IMR-90 (cell line): ENCODE results near the gene DENND5A. TPM values are rescaled to one million over a fixed set of nuclear protein-coding genes. Genes with fewer than 3 reads are reported as not detected.

Experiments used
- ATAC-seq: fragments of 200-7000 bp; cut with Tn5 transposase; 2 replicates; pipeline ENCODE4 v1.9.1; 2020; ENCODE audit warnings: low read depth, mild to moderate bottlenecking, moderate library complexity
- BruUV-seq: library from RNA; stranded (reverse); fragments of 400-500 nt; replicated peaks from 2 replicates; lab custom pipeline; 2021; lab: Mats Ljungman, UMichigan
- CTCF ChIA-PET: fragments of 300-600 bp; formaldehyde crosslinking; extraction: SDS; loops from one replicate; lab custom pipeline; 2021; ENCODE audit warnings: antibody characterized with exemption; lab: Yijun Ruan, JAX
- POLR2A ChIA-PET: fragments of 300-600 bp; sonication (Branson Sonifier 250); formaldehyde crosslinking; loops from one replicate; lab custom pipeline; 2022; ENCODE audit warnings: antibody characterized with exemption; ENCODE audit not compliant: unreplicated experiment; lab: Charles Lee
- DNase-seq: peaks from one replicate; pipeline ENCODE4 v3.0.0; 2013
- H2AFZ ChIP-seq: replicated peaks from 2 replicates; pipeline ENCODE3; 2013; ENCODE audit warnings: low read length, mild to moderate bottlenecking; ENCODE audit not compliant: poor library complexity
- H2AK5ac ChIP-seq: 2 replicates; pipeline ENCODE4 v1.6.1; 2013; ENCODE audit warnings: low read depth, low read length, inconsistent platforms
- H2AK9ac ChIP-seq: replicated peaks from 2 replicates; pipeline ENCODE3; 2013; ENCODE audit warnings: mild to moderate bottlenecking, low read depth, low read length, moderate library complexity; ENCODE audit not compliant: poor library complexity
- H2BK120ac ChIP-seq: 2 replicates; pipeline ENCODE4 v1.6.1; 2013; ENCODE audit warnings: low read depth, low read length, inconsistent platforms
- H2BK15ac ChIP-seq: 3 replicates; pipeline ENCODE4 v1.6.1; 2013; ENCODE audit warnings: low read depth, low read length, inconsistent platforms
- H2BK20ac ChIP-seq: 2 replicates; pipeline ENCODE4 v1.6.1; 2013; ENCODE audit warnings: low read depth, mild to moderate bottlenecking, inconsistent platforms, low read length, moderate library complexity
- H2BK5ac ChIP-seq: 2 replicates; pipeline ENCODE4 v1.6.1; 2013; ENCODE audit warnings: mild to moderate bottlenecking, low read depth, low read length, inconsistent platforms; ENCODE audit not compliant: poor library complexity, severe bottlenecking
- H3K14ac ChIP-seq: replicated peaks from 2 replicates; pipeline ENCODE4 v1.6.1; 2013; ENCODE audit warnings: low read depth, low read length, inconsistent platforms
- H3K18ac ChIP-seq: 2 replicates; pipeline ENCODE4 v1.6.1; 2013; ENCODE audit warnings: low read depth, low read length, control low read depth
- H3K23ac ChIP-seq: 2 replicates; pipeline ENCODE4 v1.6.1; 2013; ENCODE audit warnings: low read depth, low read length, inconsistent platforms
- H3K27ac ChIP-seq: 2 replicates; pipeline ENCODE4 v1.5.1; 2013; ENCODE audit warnings: mild to moderate bottlenecking, control low read depth, low read length; ENCODE audit not compliant: insufficient read depth
- H3K27me3 ChIP-seq: 2 replicates; pipeline ENCODE4 v1.6.1; 2013; ENCODE audit warnings: low read length; ENCODE audit not compliant: control insufficient read depth, insufficient read depth
- H3K36me3 ChIP-seq: 2 replicates; pipeline ENCODE4 v1.6.1; 2013; ENCODE audit warnings: low read length, mixed read lengths; ENCODE audit not compliant: control insufficient read depth, insufficient read depth
- H3K4ac ChIP-seq: 2 replicates; pipeline ENCODE4 v1.6.1; 2013; ENCODE audit warnings: low read depth, low read length, inconsistent platforms
- H3K4me1 ChIP-seq: 2 replicates; pipeline ENCODE4 v1.6.1; 2013; ENCODE audit warnings: low read length, mixed read lengths; ENCODE audit not compliant: control insufficient read depth, insufficient read depth
- H3K4me2 ChIP-seq: 2 replicates; pipeline ENCODE4 v1.6.1; 2013; ENCODE audit warnings: low read depth, mild to moderate bottlenecking, control low read depth, low read length, moderate library complexity
- H3K4me3 ChIP-seq: 2 replicates; pipeline ENCODE4 v1.5.1; 2013; ENCODE audit warnings: low read depth, mild to moderate bottlenecking, control low read depth, low read length, moderate library complexity; ENCODE audit not compliant: insufficient read depth
- H3K56ac ChIP-seq: 2 replicates; pipeline ENCODE4 v1.6.1; 2013; ENCODE audit warnings: low read length, inconsistent platforms; ENCODE audit not compliant: insufficient read depth; ENCODE audit errors: extremely low read depth
- H3K79me1 ChIP-seq, 2 experiments: 2 replicates each; pipeline ENCODE4 v1.6.1; 2013; ENCODE audit warnings: low read length in 2 of 2, inconsistent platforms in 1 of 2, low read depth in 1 of 2
- H3K9ac ChIP-seq: 2 replicates; pipeline ENCODE4 v1.6.1; 2013; ENCODE audit warnings: low read depth, low read length, control low read depth
- H3K9me1 ChIP-seq: 2 replicates; pipeline ENCODE4 v1.6.1; 2013; ENCODE audit warnings: low read length, inconsistent platforms; ENCODE audit not compliant: insufficient read depth
- H3K9me3 ChIP-seq: 2 replicates; pipeline ENCODE4 v1.6.1; 2013; ENCODE audit warnings: low read length; ENCODE audit not compliant: control insufficient read depth, insufficient read depth
- H4K20me1 ChIP-seq: 2 replicates; pipeline ENCODE4 v1.6.1; 2013; ENCODE audit warnings: low read length, inconsistent platforms; ENCODE audit not compliant: insufficient read depth
- H4K5ac ChIP-seq: 2 replicates; pipeline ENCODE4 v1.6.1; 2013; ENCODE audit warnings: mild to moderate bottlenecking, low read depth, low read length, control low read depth
- H4K8ac ChIP-seq, 2 experiments: 2 replicates each; pipeline ENCODE4 v1.6.1; 2013; ENCODE audit warnings: low read depth in 2 of 2, low read length in 2 of 2, control low read depth in 1 of 2, inconsistent platforms in 1 of 2
- H4K91ac ChIP-seq: 2 replicates; pipeline ENCODE4 v1.6.1; 2013; ENCODE audit warnings: low read depth, low read length, inconsistent platforms; ENCODE audit not compliant: insufficient read depth
- BHLHE40 ChIP-seq: fragments of 150-350 bp; IDR thresholded peaks from 2 replicates; pipeline ENCODE4 v1.6.1; 2016; ENCODE audit warnings: mild to moderate bottlenecking, low read depth, low read length
- CHD1 ChIP-seq: IDR thresholded peaks from 2 replicates; pipeline ENCODE4 v1.6.1; 2012; ENCODE audit warnings: low read depth, low read length, improper control_type of control experiment
- CTCF ChIP-seq: conservative IDR thresholded peaks from 2 replicates; pipeline ENCODE4 v1.5.1; 2012; ENCODE audit warnings: mild to moderate bottlenecking, low read depth, low read length, improper control_type of control experiment
- ELK1 ChIP-seq: fragments of 150-350 bp; IDR thresholded peaks from 2 replicates; pipeline ENCODE4 v1.6.1; 2016; ENCODE audit warnings: low read depth, mild to moderate bottlenecking, low read length, moderate library complexity, borderline replicate concordance
- FOS ChIP-seq: fragments of 150-350 bp; IDR thresholded peaks from 2 replicates; pipeline ENCODE4 v1.6.1; 2016; ENCODE audit warnings: low read depth, low read length
- MAFK ChIP-seq: IDR thresholded peaks from 2 replicates; pipeline ENCODE4 v1.6.1; 2012; ENCODE audit warnings: low read depth, low read length, improper control_type of control experiment
- MAZ ChIP-seq: IDR thresholded peaks from 2 replicates; pipeline ENCODE4 v1.6.1; 2012; ENCODE audit warnings: low read depth, mild to moderate bottlenecking, low read length, improper control_type of control experiment, moderate library complexity, borderline replicate concordance
- MXI1 ChIP-seq: IDR thresholded peaks from 2 replicates; pipeline ENCODE4 v1.6.1; 2012; ENCODE audit warnings: low read depth, mild to moderate bottlenecking, low read length, moderate library complexity, borderline replicate concordance
- NFE2L2 ChIP-seq: fragments of 150-350 bp; IDR thresholded peaks from 2 replicates; pipeline ENCODE4 v1.6.1; 2016; ENCODE audit warnings: low read depth, mild to moderate bottlenecking, low read length
- POLR2A ChIP-seq: IDR thresholded peaks from 2 replicates; pipeline ENCODE4 v1.6.1; 2012; ENCODE audit warnings: mild to moderate bottlenecking, low read depth, low read length
- RAD21 ChIP-seq: IDR thresholded peaks from 2 replicates; pipeline ENCODE4 v1.6.1; 2012; ENCODE audit warnings: low read length, improper control_type of control experiment
- RCOR1 ChIP-seq: IDR thresholded peaks from 2 replicates; pipeline ENCODE4 v1.6.1; 2012; ENCODE audit warnings: mild to moderate bottlenecking, low read length, improper control_type of control experiment; ENCODE audit not compliant: insufficient replicate concordance
- RFX5 ChIP-seq: IDR thresholded peaks from 2 replicates; pipeline ENCODE4 v1.8.0; 2012; ENCODE audit warnings: low read depth, mild to moderate bottlenecking, low read length, moderate library complexity
- SMC3 ChIP-seq: fragments of 150-350 bp; IDR thresholded peaks from 2 replicates; pipeline ENCODE4 v1.6.1; 2016; ENCODE audit warnings: low read depth, mild to moderate bottlenecking, antibody characterized with exemption, low read length, moderate library complexity
- USF2 ChIP-seq: fragments of 150-350 bp; IDR thresholded peaks from 2 replicates; pipeline ENCODE4 v1.6.1; 2017; ENCODE audit warnings: mild to moderate bottlenecking, antibody characterized with exemption, low read length, low read depth
- WGBS, 2 experiments: methylation state at CpG; one replicate each; pipeline versions ENCODE4 v1.1.5 to v1.1.7; 2013; ENCODE audit warnings: missing lambda C conversion rate in 2 of 2; ENCODE audit not compliant: insufficient read length in 1 of 2; ENCODE audit errors: extremely low coverage in 2 of 2; 5-methylcytosine and 5-hydroxymethylcytosine counted together
- dilution Hi-C: fragments of 300-500 bp; cut with HindIII; formaldehyde crosslinking; loops from one replicate; pipeline ENCODE4 v1.14.3; 2018; ENCODE audit warnings: low sequenced_read_pairs; ENCODE audit not compliant: unreplicated experiment
- in situ Hi-C: fragments of 300-500 bp; cut with MboI; formaldehyde crosslinking; loops from 3 replicates; pipeline ENCODE4 v1.14.3; 2019; ENCODE audit warnings: low sequenced_read_pairs, inconsistent platforms, mixed read lengths
- intact Hi-C: fragments of 100-400 bp; cut with micrococcal nuclease; formaldehyde crosslinking; loops from 2 replicates; pipeline ENCODE4 v1.10.0; 2022
- polyA plus RNA-seq, 3 experiments: library from polyadenylated mRNA; depleted of rRNA; stranded (reverse); fragments of >200 nt; gene quantifications; 2 replicates each; pipeline ENCODE4 v1.2.3, GENCODE V29; 2012; ENCODE audit warnings: low replicate concordance in 1 of 3
- total RNA-seq: library from RNA; depleted of rRNA; stranded (reverse); fragments of >200 nt; gene quantifications from 2 replicates; pipeline ENCODE4 v1.2.3, GENCODE V29; 2012

The DENND5A gene
- total and polyA plus RNA-seq, 2 of the 4 experiments (the other 2 are of a cell fraction): 179 to 192 TPM

- ATAC-seq: no peak
- Histone ChIP-seq H2BK120ac (no peak overlapping the region), H3K56ac (no peak overlapping the region), H2BK20ac (no peak overlapping the region), H2AK9ac (no peak overlapping the region), H4K8ac (no peak overlapping the region), H3K9me1 (peaks cover 4% of the 10 kb centered on the region; the same call in 1 of the 2 replicates), H2BK5ac (no peak overlapping the region), H3K79me1 (no peaks in the 10 kb centered on the region), H2AFZ (no peak overlapping the region), H3K4me1 (no peaks in the 10 kb centered on the region), H2AK5ac (no peak overlapping the region), H3K9ac (no peak overlapping the region), H3K9me3 (peaks cover 3% of the 10 kb centered on the region; the same call in 1 of the 2 replicates), H3K4ac (no peak overlapping the region), H3K36me3 (peaks cover 3% of the 10 kb centered on the region; the same call in 1 of the 2 replicates), H3K27ac (no peak overlapping the region), H3K18ac (no peak overlapping the region), H4K91ac (no peak overlapping the region), H2BK15ac (no peak overlapping the region), H4K5ac (no peak overlapping the region), H3K4me2 (no peak overlapping the region), H3K27me3 (no peaks in the 10 kb centered on the region), H3K4me3 (no peak overlapping the region), H3K14ac (no peak overlapping the region), H3K23ac (no peak overlapping the region), H4K20me1 (no peaks in the 10 kb centered on the region)
- ChIA-PET POLR2A (no interaction called here), CTCF (interaction anchor here (0.9 kb wide), 1 partner anchor 13 kb away, joined by 3 read pairs; no protein-coding TSS in a partner anchor)
- in situ Hi-C loops: loop anchor here (25.0 kb wide), 1 partner anchor 438 kb away; the partner anchor contains the start of genes RPL27A and TRIM66
- intact Hi-C loops: no loop called here
- no peak for DNase-seq
- no CpG with 5 or more reads among the region's 2 CpGs for WGBS, 2 experiments
- dilution Hi-C loops: no loop called here
- no TSS peak for BruUV-seq
- no peak for TF ChIP-seq MXI1
- TF ChIP-seq BHLHE40: no peak
- no peak for TF ChIP-seq ELK1
- no peak for TF ChIP-seq POLR2A
- TF ChIP-seq CHD1: no peak
- TF ChIP-seq FOS: no peak
- TF ChIP-seq NFE2L2: no peak
- no peak for TF ChIP-seq MAFK
- no peak for TF ChIP-seq SMC3
- no peak for TF ChIP-seq RFX5
- no peak for TF ChIP-seq RCOR1
- no peak for TF ChIP-seq USF2
- TF ChIP-seq CTCF: no peak
- TF ChIP-seq MAZ: no peak
- no peak for TF ChIP-seq RAD21
Observed at GRCh38 chr11:9125185-9125886, 139.8 kb downstream of the DENND5A start.
